ENCODE results near the gene EXD1. TPM values are rescaled to one million over a fixed set of nuclear protein-coding genes. Genes with fewer than 3 reads are reported as not detected.
"Not testable (repeated sequence)": the region's sequence is repeated elsewhere in the genome, so short reads cannot be mapped to it uniquely, and the experiment has no call there.

Gene EXD1
- total RNA-seq, 1 donor from 2014 or later = 0.41 TPM

- H3F3A ChIP-seq (ENCODE audit: low read depth) = no peaks in the 10 kb centered on the region
- no peaks in the 10 kb centered on the region for H3K27me3 ChIP-seq
- peaks cover 11% of the 10 kb centered on the region for H3K4me1 Mint-ChIP-seq
- H3K79me2 ChIP-seq (ENCODE audit: low read depth) = peaks cover 56% of the 10 kb centered on the region
- no peak overlapping the region for H3K4me2 ChIP-seq
- H3K36me3 Mint-ChIP-seq = no peaks in the 10 kb centered on the region
- H3K9ac ChIP-seq = no peak overlapping the region
- no peak overlapping the region for H3K4me3 Mint-ChIP-seq
- H3K36me3 ChIP-seq = no peaks in the 10 kb centered on the region
- H4K20me1 ChIP-seq (ENCODE audit: low read depth) = no peaks in the 10 kb centered on the region
- TF ChIP-seq EZH2 (IDR thresholded peaks at IDR 0.05) = no peak
- no peak for TF ChIP-seq CTCF (IDR thresholded peaks at IDR 0.05)
- TF ChIP-seq EZH2phosphoT487 (IDR thresholded peaks at IDR 0.05) = no peak
- H2AFZ ChIP-seq (replicated peaks) = no peak overlapping the region
- H3K4me3 ChIP-seq = no peak overlapping the region
- H3K27ac ChIP-seq = no peak overlapping the region
- no peak for DNase-seq (ENCODE audit: low spot score)
- H3K4me1 ChIP-seq = no peaks in the 10 kb centered on the region
- H3K9me3 ChIP-seq (ENCODE audit: low read depth) = no peaks in the 10 kb centered on the region
- no peaks in the 10 kb centered on the region for H3K9me3 Mint-ChIP-seq
- H3K27ac Mint-ChIP-seq = no peak overlapping the region
- no peaks in the 10 kb centered on the region for H3K27me3 Mint-ChIP-seq (ENCODE audit: insufficient read depth, low read depth)
Measured at GRCh38 chr15:41235929-41236328, 5.4 kb upstream of the EXD1 start.

- not testable (repeated sequence) for H3F3A ChIP-seq (ENCODE audit: low read depth); H3K27ac ChIP-seq; H3K4me3 ChIP-seq; H3K27me3 ChIP-seq; H3K4me3 Mint-ChIP-seq; H3K36me3 ChIP-seq; H2AFZ ChIP-seq (replicated peaks); H3K4me2 ChIP-seq; H3K9ac ChIP-seq; H4K20me1 ChIP-seq (ENCODE audit: low read depth); H3K27me3 Mint-ChIP-seq (ENCODE audit: insufficient read depth, low read depth); H3K27ac Mint-ChIP-seq; DNase-seq (ENCODE audit: low spot score); H3K9me3 ChIP-seq (ENCODE audit: low read depth); H3K9me3 Mint-ChIP-seq; H3K36me3 Mint-ChIP-seq; H3K4me1 ChIP-seq
- H3K4me1 Mint-ChIP-seq = peaks cover 11% of the 10 kb centered on the region
- H3K79me2 ChIP-seq (ENCODE audit: low read depth) = peaks cover 55% of the 10 kb centered on the region
Measured at GRCh38 chr15:41235228-41235627, 4.7 kb upstream of the EXD1 start.

- Histone ChIP-seq H2AFZ (replicated peaks) (no peak overlapping the region), H3K36me3 (no peaks in the 10 kb centered on the region), H3F3A (ENCODE audit: low read depth) (peaks cover 5% of the 10 kb centered on the region), H4K20me1 (ENCODE audit: low read depth) (no peaks in the 10 kb centered on the region), H3K79me2 (ENCODE audit: low read depth) (peaks cover 44% of the 10 kb centered on the region), H3K9ac (no peak overlapping the region), H3K9me3 (ENCODE audit: low read depth) (no peaks in the 10 kb centered on the region), H3K4me1 (no peaks in the 10 kb centered on the region), H3K27ac (no peak overlapping the region), H3K27me3 (no peaks in the 10 kb centered on the region), H3K4me3 (no peak overlapping the region), H3K4me2 (no peak overlapping the region)
- Mint-ChIP-seq H3K27ac (no peak overlapping the region), H3K9me3 (no peaks in the 10 kb centered on the region), H3K4me1 (peaks cover 11% of the 10 kb centered on the region), H3K4me3 (no peak overlapping the region), H3K27me3 (ENCODE audit: insufficient read depth, low read depth) (no peaks in the 10 kb centered on the region), H3K36me3 (no peaks in the 10 kb centered on the region)
- no peak for TF ChIP-seq CTCF (IDR thresholded peaks at IDR 0.05)
- no peak for TF ChIP-seq EZH2phosphoT487 (IDR thresholded peaks at IDR 0.05)
- no peak for TF ChIP-seq EZH2 (IDR thresholded peaks at IDR 0.05)
- no peak for DNase-seq (ENCODE audit: low spot score)
Measured at GRCh38 chr15:41233367-41233771, 2.8 kb upstream of the EXD1 start.

GRCh38 chr15:41231422-41232226 lies 1.1 kb upstream of the EXD1 start:
- DNase-seq (ENCODE audit: low spot score) = no peak
- Histone ChIP-seq H4K20me1 (ENCODE audit: low read depth) (no peaks in the 10 kb centered on the region), H2AFZ (replicated peaks) (peak overlapping the region; percentile 58), H3F3A (ENCODE audit: low read depth) (peaks cover 5% of the 10 kb centered on the region), H3K27me3 (no peaks in the 10 kb centered on the region), H3K9ac (peak overlapping the region; percentile 53), H3K27ac (peak overlapping the region; percentile 48), H3K4me1 (no peaks in the 10 kb centered on the region), H3K4me2 (peak overlapping the region; percentile 90), H3K36me3 (no peaks in the 10 kb centered on the region), H3K4me3 (peak overlapping the region; percentile 77), H3K9me3 (ENCODE audit: low read depth) (no peaks in the 10 kb centered on the region), H3K79me2 (ENCODE audit: low read depth) (peaks cover 41% of the 10 kb centered on the region)
- H3K27me3 Mint-ChIP-seq (ENCODE audit: insufficient read depth, low read depth) = no peaks in the 10 kb centered on the region
- H3K9me3 Mint-ChIP-seq = no peaks in the 10 kb centered on the region
- no peak for TF ChIP-seq CTCF (IDR thresholded peaks at IDR 0.05)
- no peak for TF ChIP-seq EZH2phosphoT487 (IDR thresholded peaks at IDR 0.05)
- TF ChIP-seq EZH2 (IDR thresholded peaks at IDR 0.05) = no peak
- peaks cover 11% of the 10 kb centered on the region for H3K4me1 Mint-ChIP-seq
- H3K4me3 Mint-ChIP-seq = peak overlapping the region; percentile 94
- peak overlapping the region; percentile 46 for H3K27ac Mint-ChIP-seq
- H3K36me3 Mint-ChIP-seq = no peaks in the 10 kb centered on the region
